Glomerular visceral epithelial cell (primary cell): ENCODE measurements around the gene EGLN3.
"Not testable (repeated sequence)": the region's sequence is repeated elsewhere in the genome, so short reads cannot be mapped to it uniquely, and the experiment has no call there.

ENCODE experiments used
- DNase-seq: peaks from one replicate; pipeline ENCODE4 v3.0.0-alpha.2; 2016; ENCODE audit errors: extremely low spot score

EGLN3 gene

GRCh38 chr14:33950320-33951182 is at the start of gene EGLN3:
EGLN3 (minus strand) TSS chr14:33951074; CDS start chr14:33950752, 322 bp downstream.
- peak; percentile 72 for DNase-seq

DNA sequence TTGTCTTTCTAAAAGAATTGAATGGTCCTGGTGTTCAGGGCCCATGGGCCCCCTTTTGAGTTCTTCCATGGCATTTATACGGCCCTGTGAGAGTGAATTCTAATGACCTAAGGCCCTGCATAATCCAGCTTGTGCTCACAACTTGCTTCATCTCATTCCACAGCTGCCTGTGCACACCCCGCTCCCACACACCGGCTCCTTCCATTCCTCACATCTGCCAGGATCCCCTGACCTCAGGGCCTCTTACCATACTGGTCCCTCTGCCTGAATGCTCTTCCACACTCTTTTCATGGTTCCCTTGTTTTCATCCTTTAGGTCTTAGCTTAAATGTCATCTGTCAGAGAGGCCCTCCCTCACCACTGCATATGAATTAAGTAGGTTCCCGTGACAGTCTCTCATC is 49.5 kb upstream of the EGLN3 start:
- DNase-seq = no peak

DNA sequence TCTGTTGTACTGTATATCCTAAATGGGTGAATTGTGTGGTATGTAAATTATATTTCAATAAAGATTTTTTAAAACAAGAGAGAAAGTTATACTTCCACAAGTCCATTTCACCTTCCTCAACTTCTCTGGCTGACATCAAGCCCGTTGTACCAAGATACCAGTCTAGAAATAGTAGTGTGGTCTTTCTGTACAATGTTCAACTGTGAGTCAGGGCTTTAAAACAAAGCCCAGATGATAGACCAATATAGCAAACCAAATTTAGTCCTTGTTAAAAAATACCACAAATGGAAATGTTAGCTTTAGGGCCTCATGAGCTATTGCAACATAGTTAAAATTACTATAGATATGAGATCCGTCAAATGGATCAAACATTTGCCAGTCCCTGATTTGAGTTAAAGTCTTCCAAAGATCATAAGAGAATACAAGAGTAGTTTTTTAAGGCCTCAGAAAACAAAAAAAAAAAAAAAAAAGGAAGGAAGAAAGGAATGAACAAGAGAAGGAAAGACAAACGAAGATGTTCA is 49.0 kb upstream of the EGLN3 start:
- no peak for DNase-seq

DNA sequence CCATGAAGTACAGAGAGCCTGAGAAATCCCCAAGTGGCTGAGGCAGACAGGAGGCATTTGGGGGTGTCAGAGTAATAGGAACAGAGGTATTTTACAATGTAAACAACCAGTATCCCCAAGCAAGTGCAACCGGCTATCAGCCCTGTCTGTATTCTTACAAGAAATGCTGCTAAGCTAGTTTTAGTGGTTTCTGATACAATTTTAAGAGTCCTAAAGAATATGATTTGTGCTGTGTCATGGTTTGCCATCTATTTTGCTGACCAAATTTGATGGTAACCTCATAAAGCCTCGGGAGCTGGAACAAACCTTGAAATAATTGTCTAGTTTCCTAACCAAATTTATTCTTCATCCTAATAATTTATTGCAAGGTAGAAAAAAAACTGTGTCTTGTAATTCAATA is 46.7 kb upstream of the EGLN3 start:
- DNase-seq = no peak

DNA sequence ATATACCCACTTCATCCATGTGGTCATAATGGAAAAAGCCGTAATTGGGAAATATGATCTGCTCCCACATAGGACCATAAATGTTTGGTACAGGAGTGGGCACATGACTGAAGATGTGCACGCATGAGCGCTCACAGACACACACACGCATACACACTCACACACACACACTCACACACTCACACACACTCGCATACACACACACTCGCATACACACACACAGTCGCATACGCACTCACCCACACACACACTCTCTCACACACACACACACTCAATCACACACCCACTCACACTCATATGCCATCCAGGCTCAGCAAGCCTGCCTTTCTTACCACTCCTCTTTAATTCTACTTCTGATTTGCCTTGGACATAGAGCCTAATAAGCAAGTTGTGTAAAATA is 45.6 kb upstream of the EGLN3 start:
- no peak for DNase-seq

GRCh38 chr14:33993246-33993645 is 42.4 kb upstream of the EGLN3 start:
- DNase-seq = no peak

DNA sequence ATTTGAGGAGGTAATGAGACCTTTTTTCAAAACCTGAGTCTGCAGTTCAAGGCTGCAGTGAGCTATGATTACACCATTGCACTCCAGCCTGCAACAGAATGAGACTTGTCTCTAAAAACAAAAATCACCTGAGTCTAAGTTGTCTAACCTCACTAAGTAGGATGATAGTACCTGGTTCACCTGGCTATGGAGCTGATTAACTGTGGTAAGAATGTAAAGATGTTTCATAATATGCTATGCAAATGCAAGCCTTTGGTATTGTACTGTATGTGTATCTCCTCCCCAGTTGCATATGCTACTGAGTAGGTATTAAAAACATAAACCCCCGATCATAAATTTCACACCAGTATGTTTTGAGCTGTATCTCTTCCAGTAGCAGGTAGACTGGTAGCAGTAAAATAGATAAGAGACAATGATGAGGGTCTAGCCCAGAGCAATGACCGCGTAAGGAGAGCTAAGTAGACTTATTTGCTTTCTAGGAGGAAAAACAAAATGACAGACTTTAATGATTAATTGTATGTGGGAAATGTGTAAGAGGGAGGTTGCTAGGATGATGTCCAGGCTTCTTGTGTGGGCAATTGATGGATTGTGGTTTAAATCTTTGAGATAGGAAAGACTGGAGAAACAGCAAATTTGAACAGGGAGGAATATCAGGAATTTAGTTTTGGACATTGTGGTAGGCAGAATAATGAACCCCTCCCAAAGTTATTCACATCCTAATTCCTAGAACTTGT is 41.6 kb upstream of the EGLN3 start:
- DNase-seq = no peak

GRCh38 chr14:33990790-33991189 is 39.9 kb upstream of the EGLN3 start:
- DNase-seq = no peak

GRCh38 chr14:33987565-33988080 is 36.7 kb upstream of the EGLN3 start:
- no peak for DNase-seq

- DNase-seq = peak; percentile 78
Observed at GRCh38 chr14:33986804-33987203, 35.9 kb upstream of the EGLN3 start.

DNA sequence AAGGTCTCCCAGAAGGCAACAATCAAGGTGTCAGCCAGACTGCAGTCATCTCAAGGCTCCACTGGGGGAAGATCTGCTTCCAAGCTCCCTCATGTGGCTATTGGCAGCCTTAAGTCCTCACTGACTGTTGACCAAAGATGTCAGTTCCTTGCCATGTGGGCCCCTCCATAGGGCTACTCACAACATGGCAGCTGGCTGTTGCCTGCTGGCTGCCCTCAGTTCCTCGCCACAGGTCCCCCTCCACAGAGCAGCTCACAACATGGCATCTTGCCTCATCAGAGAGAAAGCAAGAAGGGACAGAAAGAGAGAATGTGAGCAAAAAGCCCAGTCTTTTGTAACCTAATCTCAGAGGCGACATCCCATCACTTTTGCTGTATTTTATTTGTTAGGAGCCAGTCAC is 34.4 kb upstream of the EGLN3 start:
- no peak for DNase-seq

DNA sequence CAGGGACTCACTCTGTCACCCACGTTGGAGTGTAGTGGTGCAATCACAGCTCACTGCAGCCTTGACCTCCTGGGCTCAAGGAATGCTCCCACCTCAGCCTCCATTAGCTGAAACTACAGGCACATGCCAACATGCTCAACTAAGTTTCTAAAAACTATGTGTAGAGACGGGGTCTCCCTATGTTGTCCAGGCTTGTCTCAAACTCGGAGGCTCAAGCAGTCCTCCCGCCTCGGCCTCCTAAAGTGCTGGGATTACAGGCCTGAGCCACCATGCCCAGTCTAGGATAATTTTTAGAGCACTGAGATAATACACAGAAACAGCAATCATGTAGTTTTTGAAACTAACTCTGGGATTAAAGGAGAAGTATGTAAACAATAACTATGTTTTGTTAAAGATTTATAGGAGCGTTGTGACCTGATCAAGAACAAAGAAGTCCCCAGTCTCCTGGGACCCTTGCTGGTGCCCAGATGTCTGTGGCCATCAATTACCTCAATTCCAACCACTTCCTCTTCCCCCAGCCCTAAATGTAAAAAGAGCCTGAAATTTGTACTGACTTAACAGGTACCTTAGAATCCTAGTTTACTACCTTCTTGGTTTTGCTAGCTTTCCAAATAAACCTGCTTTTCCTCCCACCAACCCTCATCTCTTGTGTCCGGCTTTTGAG is 28.9 kb upstream of the EGLN3 start:
- DNase-seq = no peak

- no peak for DNase-seq
Observed at GRCh38 chr14:33978892-33979612, 28.2 kb upstream of the EGLN3 start.

DNA sequence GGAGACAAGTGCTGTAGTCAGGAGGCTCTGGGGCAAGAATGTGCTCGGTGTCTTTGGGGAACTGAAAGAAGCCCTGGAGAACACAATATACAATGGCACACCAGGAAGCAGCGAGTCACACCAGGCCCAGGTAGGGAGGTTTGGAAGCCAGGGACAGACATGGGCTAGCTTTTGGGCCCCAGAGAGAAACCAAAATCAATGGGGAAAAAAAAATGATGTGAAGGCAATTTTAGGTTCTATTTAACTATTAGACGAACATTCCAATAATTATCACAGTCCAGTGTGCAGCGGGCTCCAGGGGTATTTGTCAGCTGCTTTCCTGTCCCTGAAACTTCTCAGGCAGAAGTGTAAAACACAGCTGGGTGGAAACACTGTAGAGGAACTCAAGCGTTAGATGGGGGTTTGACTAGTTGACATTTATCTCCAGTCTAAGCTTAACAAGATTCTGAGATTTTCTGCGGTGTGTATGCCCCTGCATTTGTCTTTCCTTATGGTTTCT is 21.8 kb upstream of the EGLN3 start:
- DNase-seq = no peak

DNA sequence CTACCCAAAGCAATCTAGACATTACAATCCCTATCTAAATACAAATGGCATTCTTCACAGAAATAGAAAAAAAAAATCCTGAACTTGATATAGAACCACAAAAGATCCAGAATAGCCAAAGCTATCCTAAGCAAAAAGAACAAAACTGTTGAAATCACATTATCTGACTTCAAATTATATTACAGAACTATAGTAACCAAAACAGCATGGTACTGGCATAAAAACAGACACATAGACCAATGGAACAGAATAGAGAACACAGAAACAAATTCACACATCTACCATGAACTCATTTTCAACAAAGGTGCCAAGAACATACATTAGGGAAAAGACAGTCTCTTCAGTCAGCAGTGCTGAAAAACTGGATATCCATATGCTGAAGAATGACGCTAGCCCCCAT is 19.0 kb upstream of the EGLN3 start:
- not testable (repeated sequence) for DNase-seq

- no peak for DNase-seq
Observed at GRCh38 chr14:33968722-33969121, 17.8 kb upstream of the EGLN3 start.

DNA sequence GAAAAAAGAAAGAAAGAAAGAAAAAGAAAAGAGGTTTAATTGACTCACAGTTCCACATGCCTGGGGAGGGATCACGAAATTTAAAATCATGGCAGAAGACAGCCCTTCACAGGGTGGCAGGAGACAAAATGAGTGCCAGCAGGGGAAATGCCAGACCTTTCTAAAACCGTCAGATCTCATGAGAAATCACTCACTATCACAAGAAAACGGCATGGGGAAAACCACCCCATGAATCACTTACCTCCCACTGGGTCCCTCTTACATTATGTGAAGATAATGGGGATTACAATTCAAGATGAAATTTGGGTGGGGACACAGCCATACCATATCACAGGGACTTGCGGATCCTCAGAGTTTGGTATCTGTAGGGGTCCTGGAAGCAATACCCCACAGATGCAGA is 16.3 kb upstream of the EGLN3 start:
- DNase-seq = no peak

- DNase-seq = no peak
Observed at GRCh38 chr14:33966276-33966675, 15.4 kb upstream of the EGLN3 start.

GRCh38 chr14:33964599-33965317 is 13.9 kb upstream of the EGLN3 start:
- DNase-seq = no peak

- no peak for DNase-seq
Observed at GRCh38 chr14:33963892-33964291, 13.0 kb upstream of the EGLN3 start.

- not testable (repeated sequence) for DNase-seq
Observed at GRCh38 chr14:33962466-33962865, 11.6 kb upstream of the EGLN3 start.
